Esophagus muscularis mucosa (tissue), 4 donors: Measurements from ENCODE around the gene SMCHD1. TPM values are rescaled to one million over a fixed set of nuclear protein-coding genes. Genes with fewer than 3 reads are reported as not detected.

Experiments
- DNase-seq: peaks from one replicate; pipeline ENCODE4 v3.0.0-alpha.2; 2017; ENCODE audit errors: extremely low spot score
- H3K27ac ChIP-seq, 4 donors: fragments of 200-600 bp; sonication (generic); replicated peaks in 1 of 4; 1 replicate in 3 of 4; 2 replicates in 1 of 4; pipeline ENCODE4 v1.5.1; 2016 to 2019; ENCODE audit warnings: mild to moderate bottlenecking in 1 of 4
- H3K27me3 ChIP-seq, 4 donors: fragments of 200-600 bp; sonication (generic); one replicate each; pipeline versions ENCODE4 v1.5.1 to v1.6.0; 2016 to 2019
- H3K36me3 ChIP-seq, 4 donors: fragments of 200-600 bp; sonication (generic); one replicate each; pipeline ENCODE4 v1.5.1; 2016 to 2019
- H3K4me1 ChIP-seq, 4 donors: fragments of 200-600 bp; sonication (generic); one replicate each; pipeline ENCODE4 v1.5.1; 2016 to 2019
- H3K4me3 ChIP-seq, 4 donors: fragments of 200-600 bp; sonication (generic); 1 replicate in 2 of 4; 2 replicates in 2 of 4; pipeline ENCODE4 v1.5.1; 2016 to 2019; ENCODE audit warnings: mild to moderate bottlenecking in 4 of 4, moderate library complexity in 1 of 4
- H3K9me3 ChIP-seq, 4 donors: fragments of 200-600 bp; sonication (generic); 1 replicate in 3 of 4; 2 replicates in 1 of 4; pipeline ENCODE4 v1.5.1; 2016 to 2019
- CTCF ChIP-seq, 3 experiments: fragments of 200-600 bp in 2 of 3; fragments of 450-650 bp in 1 of 3; sonication (generic) in 2 of 3; IDR thresholded peaks; one replicate each; pipeline ENCODE4 v1.5.1; 2017 to 2019; ENCODE audit warnings: antibody characterized with exemption in 3 of 3, mild to moderate bottlenecking in 2 of 3, moderate library complexity in 1 of 3
- EP300 ChIP-seq: sonication (generic); formaldehyde crosslinking; IDR thresholded peaks from one replicate; pipeline ENCODE4 v1.6.1; 2017; ENCODE audit warnings: antibody characterized with exemption
- POLR2A ChIP-seq: fragments of 450-650 bp; IDR thresholded peaks from one replicate; pipeline ENCODE4 v1.6.1; 2017; ENCODE audit warnings: antibody characterized with exemption, moderate library complexity, mild to moderate bottlenecking, low read depth
- POLR2AphosphoS5 ChIP-seq, 2 donors: sonication (generic); formaldehyde crosslinking; IDR thresholded peaks; one replicate each; pipeline ENCODE4 v1.6.1; 2017; ENCODE audit warnings: antibody characterized with exemption in 2 of 2
- WGBS: methylation state at CpG from one replicate; pipeline ENCODE4 v1.1.5; 2018; 5-methylcytosine and 5-hydroxymethylcytosine counted together
- intact Hi-C: fragments of 100-400 bp; cut with DNase I; formaldehyde crosslinking; loops from one replicate; pipeline ENCODE4 v1.15.1; 2023
- total RNA-seq, 4 donors: library from RNA; depleted of rRNA; stranded (reverse); fragments of >200 nt; gene quantifications; one replicate each; pipeline versions ENCODE4 v1.1.0 to v1.2.1, GENCODE V29; 2016

The SMCHD1 gene
- total RNA-seq, 4 donors from 2014 or later = 47.9 to 62.3 (median 58.2) TPM

GRCh38 chr18:2709316-2709715 lies 53.8 kb downstream of the SMCHD1 start:
- no peaks in the 10 kb centered on the region for H3K27me3 ChIP-seq
- H3K36me3 ChIP-seq = peaks cover 18 to 84% (median 59%) of the 10 kb centered on the region in 4 donors
- H3K4me3 ChIP-seq = no peak overlapping the region
- 63% methylated on average over 4 of the region's 4 CpGs for WGBS
- intact Hi-C loops = loop anchor here (10.0 kb wide), 1 partner anchor 65 kb away; no protein-coding TSS in a partner anchor
- no peak overlapping the region for H3K27ac ChIP-seq
- no peaks in the 10 kb centered on the region for H3K9me3 ChIP-seq
- DNase-seq = no peak
- no peak for TF ChIP-seq CTCF (IDR thresholded peaks at IDR 0.05)
- no peak for TF ChIP-seq EP300
- no peak for TF ChIP-seq POLR2AphosphoS5 (IDR thresholded peaks at IDR 0.05)
- no peak for TF ChIP-seq POLR2A
- no peaks in the 10 kb centered on the region for H3K4me1 ChIP-seq

- no peak overlapping the region for H3K4me3 ChIP-seq
- no peak for DNase-seq
- peaks cover 18 to 74% (median 53%) of the 10 kb centered on the region in 4 donors for H3K36me3 ChIP-seq
- H3K27ac ChIP-seq = no peak overlapping the region
- H3K27me3 ChIP-seq = no peaks in the 10 kb centered on the region
- peaks cover 9 to 16% (median 11%) of the 10 kb centered on the region in 4 donors for H3K4me1 ChIP-seq
- TF ChIP-seq EP300 (no peak), CTCF (IDR thresholded peaks at IDR 0.05) (no peak), POLR2A (no peak), POLR2AphosphoS5 (IDR thresholded peaks at IDR 0.05) (no peak)
- no peaks in the 10 kb centered on the region for H3K9me3 ChIP-seq
- intact Hi-C loops = no loop called here
Observed at GRCh38 chr18:2714140-2714539, 58.6 kb downstream of the SMCHD1 start.

GRCh38 chr18:2715990-2716389 lies 60.5 kb downstream of the SMCHD1 start:
- peaks cover 21 to 72% (median 57%) of the 10 kb centered on the region in 4 donors for H3K36me3 ChIP-seq
- intact Hi-C loops = no loop called here
- H3K27me3 ChIP-seq = no peaks in the 10 kb centered on the region
- DNase-seq = no peak
- WGBS = 84% methylated on average over 3 of the region's 3 CpGs
- H3K4me1 ChIP-seq = peaks cover 9 to 16% (median 11%) of the 10 kb centered on the region in 4 donors
- TF ChIP-seq POLR2A (no peak), POLR2AphosphoS5 (IDR thresholded peaks at IDR 0.05) (no peak), CTCF (IDR thresholded peaks at IDR 0.05) (no peak), EP300 (no peak)
- H3K4me3 ChIP-seq = no peak overlapping the region
- no peaks in the 10 kb centered on the region for H3K9me3 ChIP-seq
- H3K27ac ChIP-seq = no peak overlapping the region

GRCh38 chr18:2716394-2717326 lies 61.1 kb downstream of the SMCHD1 start:
- Histone ChIP-seq H3K27me3 (no peaks in the 10 kb centered on the region), H3K4me3 (no peak overlapping the region), H3K4me1 (peaks cover 9 to 16% (median 11%) of the 10 kb centered on the region in 4 donors), H3K27ac (no peak overlapping the region), H3K9me3 (no peaks in the 10 kb centered on the region), H3K36me3 (peaks cover 20 to 75% (median 57%) of the 10 kb centered on the region in 4 donors)
- intact Hi-C loops = no loop called here
- no peak for DNase-seq
- TF ChIP-seq POLR2A (no peak), CTCF (IDR thresholded peaks at IDR 0.05) (no peak), POLR2AphosphoS5 (IDR thresholded peaks at IDR 0.05) (no peak), EP300 (no peak)
- 80% methylated on average over 4 of the region's 6 CpGs for WGBS
